ENCODE measurements around the gene GABRE.

Gene GABRE

GRCh38 chrX:151974336-151975227 is at the start of gene GABRE:
Gene GABRE, minus strand, starts transcription at chrX:151974676. Its CDS starts 51 bp downstream, at chrX:151974625.
- no peak for TF ChIP-seq MYC (IDR thresholded peaks at IDR 0.05; ENCODE audit: low read depth, low read length)
- no peak for TF ChIP-seq CTCF (IDR thresholded peaks at IDR 0.05; ENCODE audit: low read depth, low read length)
- no peak for TF ChIP-seq MAX (IDR thresholded peaks at IDR 0.05; ENCODE audit: low read depth, low read length)
- TF ChIP-seq POLR2A (IDR thresholded peaks at IDR 0.05; ENCODE audit: extremely low read depth, insufficient read length), result no peak
- H3K4me3 ChIP-seq (ENCODE audit: low read depth, low read length), result no peak within 1 kb of the TSS
- DNase-seq (ENCODE audit: low read depth), result no peak

GRCh38 chrX:152020888-152021287 is 46.4 kb upstream of the GABRE start:
- no peak for TF ChIP-seq MAX (IDR thresholded peaks at IDR 0.05; ENCODE audit: low read depth, low read length)
- TF ChIP-seq POLR2A (IDR thresholded peaks at IDR 0.05; ENCODE audit: extremely low read depth, insufficient read length), result no peak

GRCh38 chrX:151999813-152000212 is 25.3 kb upstream of the GABRE start:
- DNase-seq (ENCODE audit: low read depth), result no peak
- no peak overlapping the region for H3K4me3 ChIP-seq (ENCODE audit: low read depth, low read length)
- TF ChIP-seq POLR2A (IDR thresholded peaks at IDR 0.05; ENCODE audit: extremely low read depth, insufficient read length) (no peak), MAX (IDR thresholded peaks at IDR 0.05; ENCODE audit: low read depth, low read length) (no peak), MYC (IDR thresholded peaks at IDR 0.05; ENCODE audit: low read depth, low read length) (no peak), CTCF (IDR thresholded peaks at IDR 0.05; ENCODE audit: low read depth, low read length) (no peak)

More at GRCh38 chrX:152020888-152021287, 46.4 kb upstream of the GABRE start:
- DNase-seq (ENCODE audit: low read depth), result no peak
- H3K4me3 ChIP-seq (ENCODE audit: low read depth, low read length), result no peak overlapping the region

GRCh38 chrX:151997539-151997938 is 23.1 kb upstream of the GABRE start:
- H3K4me3 ChIP-seq (ENCODE audit: low read depth, low read length), result no peak overlapping the region
- TF ChIP-seq POLR2A (IDR thresholded peaks at IDR 0.05; ENCODE audit: extremely low read depth, insufficient read length), result no peak
- TF ChIP-seq MYC (IDR thresholded peaks at IDR 0.05; ENCODE audit: low read depth, low read length), result no peak
- TF ChIP-seq MAX (IDR thresholded peaks at IDR 0.05; ENCODE audit: low read depth, low read length), result no peak
- TF ChIP-seq CTCF (IDR thresholded peaks at IDR 0.05; ENCODE audit: low read depth, low read length), result no peak
- no peak for DNase-seq (ENCODE audit: low read depth)

- DNase-seq (ENCODE audit: low read depth), result no peak
- H3K4me3 ChIP-seq (ENCODE audit: low read depth, low read length), result no peak overlapping the region
- TF ChIP-seq POLR2A (IDR thresholded peaks at IDR 0.05; ENCODE audit: extremely low read depth, insufficient read length), result no peak
- TF ChIP-seq MAX (IDR thresholded peaks at IDR 0.05; ENCODE audit: low read depth, low read length), result no peak
- no peak for TF ChIP-seq MYC (IDR thresholded peaks at IDR 0.05; ENCODE audit: low read depth, low read length)
- TF ChIP-seq CTCF (IDR thresholded peaks at IDR 0.05; ENCODE audit: low read depth, low read length), result no peak
These were observed 21.9 kb upstream of the GABRE start for GRCh38 chrX:151996347-151996746.

GRCh38 chrX:151994476-151994875 is 20.0 kb upstream of the GABRE start:
- TF ChIP-seq MYC (IDR thresholded peaks at IDR 0.05; ENCODE audit: low read depth, low read length) (no peak), MAX (IDR thresholded peaks at IDR 0.05; ENCODE audit: low read depth, low read length) (no peak), POLR2A (IDR thresholded peaks at IDR 0.05; ENCODE audit: extremely low read depth, insufficient read length) (no peak), CTCF (IDR thresholded peaks at IDR 0.05; ENCODE audit: low read depth, low read length) (no peak)
- no peak for DNase-seq (ENCODE audit: low read depth)
- no peak overlapping the region for H3K4me3 ChIP-seq (ENCODE audit: low read depth, low read length)

All from NB4 (cell line).